Stimulated activated CD8-positive, alpha-beta memory T cell treated with anti-CD3 and anti-CD28 coated beads, Interleukin-12 subunit alpha, Interleukin-12 subunit beta, amount 100 ng/mL, for 4 hours (primary cell): Measurements from ENCODE around the gene CXCL17.
"Not testable (repeated sequence)": the region's sequence is repeated elsewhere in the genome, so short reads cannot be mapped to it uniquely, and the experiment has no call there.

Experiments
- DNase-seq: peaks from one replicate; pipeline ENCODE4 v3.0.0-alpha.2; 2020; ENCODE audit warnings: low read depth

CXCL17 gene

GRCh38 chr19:42465827-42466280 is 23.1 kb upstream of the CXCL17 start:
- no peak for DNase-seq

GRCh38 chr19:42461700-42462324 is 19.1 kb upstream of the CXCL17 start:
- DNase-seq: no peak

GRCh38 chr19:42461231-42461630 is 18.5 kb upstream of the CXCL17 start:
- DNase-seq: not testable (repeated sequence)

- DNase-seq: no peak
Measured at GRCh38 chr19:42459926-42460325, 17.2 kb upstream of the CXCL17 start.

GRCh38 chr19:42455621-42456081 is 12.9 kb upstream of the CXCL17 start:
- DNase-seq: no peak

GRCh38 chr19:42455086-42455485 is 12.3 kb upstream of the CXCL17 start:
- no peak for DNase-seq

- DNase-seq: no peak
Measured at GRCh38 chr19:42452590-42452989, 9.8 kb upstream of the CXCL17 start.

GRCh38 chr19:42450314-42450934 is 7.7 kb upstream of the CXCL17 start:
- peak; percentile 32 for DNase-seq

- not testable (repeated sequence) for DNase-seq
Measured at GRCh38 chr19:42448306-42448705, 5.6 kb upstream of the CXCL17 start.

GRCh38 chr19:42445948-42446347 is 3.2 kb upstream of the CXCL17 start:
- DNase-seq: no peak

GRCh38 chr19:42443944-42444398 is 1.2 kb upstream of the CXCL17 start:
- no peak for DNase-seq

- DNase-seq: no peak
Measured at GRCh38 chr19:42441049-42441445, 1.7 kb downstream of the CXCL17 start.

GRCh38 chr19:42440357-42441048 is 2.2 kb downstream of the CXCL17 start:
- DNase-seq: peak; percentile 55

- no peak for DNase-seq
Measured at GRCh38 chr19:42436006-42436405, 6.7 kb downstream of the CXCL17 start.

- DNase-seq: no peak
Measured at GRCh38 chr19:42435316-42435715, 7.4 kb downstream of the CXCL17 start.

GRCh38 chr19:42433503-42434260 is 9.1 kb downstream of the CXCL17 start:
- no peak for DNase-seq

GRCh38 chr19:42431486-42431885 is 11.3 kb downstream of the CXCL17 start:
- DNase-seq: no peak

- DNase-seq: no peak
Measured at GRCh38 chr19:42428676-42429075, 14.1 kb downstream of the CXCL17 start.

- no peak for DNase-seq
Measured at GRCh38 chr19:42427313-42427712, 15.4 kb downstream of the CXCL17 start, which contains the start of gene LIPE. LIPE (minus strand) TSS chr19:42427388; CDS start chr19:42427149, 239 bp downstream.

GRCh38 chr19:42426643-42427042 is 16.1 kb downstream of the CXCL17 start:
- DNase-seq: no peak

- no peak for DNase-seq
Measured at GRCh38 chr19:42424712-42425131, 18.0 kb downstream of the CXCL17 start.

- no peak for DNase-seq
Measured at GRCh38 chr19:42424345-42424707, 18.4 kb downstream of the CXCL17 start.
